Body of pancreas (tissue), 4 donors: ENCODE results near the gene CUL9.

Experiments
- CTCF ChIP-seq, 7 experiments: fragments of 450-650 bp in 4 of 7; fragments of 200-600 bp in 3 of 7; sonication (generic) in 3 of 7; IDR thresholded peaks; one replicate each; pipeline ENCODE4 v1.5.1; 2016 to 2019; ENCODE audit warnings: antibody characterized with exemption in 7 of 7
- POLR2A ChIP-seq, 3 donors: fragments of 450-650 bp; IDR thresholded peaks; one replicate each; pipeline ENCODE4 v1.6.1; 2016; ENCODE audit warnings: antibody characterized with exemption in 3 of 3, mild to moderate bottlenecking in 2 of 3

GRCh38 chr6:43144879-43145278 is 37.1 kb upstream of the CUL9 start:
- TF ChIP-seq CTCF (IDR thresholded peaks at IDR 0.05) (no peak), POLR2A (IDR thresholded peaks at IDR 0.05) (no peak)
